HPDE6-E6E7 (cell line): ENCODE results near the gene RASIP1.

ENCODE experiments used
- DNase-seq: peaks from one replicate; pipeline ENCODE4 v3.0.0; 2011; ENCODE audit warnings: missing footprints; ENCODE audit errors: extremely low spot score

RASIP1 gene

DNA sequence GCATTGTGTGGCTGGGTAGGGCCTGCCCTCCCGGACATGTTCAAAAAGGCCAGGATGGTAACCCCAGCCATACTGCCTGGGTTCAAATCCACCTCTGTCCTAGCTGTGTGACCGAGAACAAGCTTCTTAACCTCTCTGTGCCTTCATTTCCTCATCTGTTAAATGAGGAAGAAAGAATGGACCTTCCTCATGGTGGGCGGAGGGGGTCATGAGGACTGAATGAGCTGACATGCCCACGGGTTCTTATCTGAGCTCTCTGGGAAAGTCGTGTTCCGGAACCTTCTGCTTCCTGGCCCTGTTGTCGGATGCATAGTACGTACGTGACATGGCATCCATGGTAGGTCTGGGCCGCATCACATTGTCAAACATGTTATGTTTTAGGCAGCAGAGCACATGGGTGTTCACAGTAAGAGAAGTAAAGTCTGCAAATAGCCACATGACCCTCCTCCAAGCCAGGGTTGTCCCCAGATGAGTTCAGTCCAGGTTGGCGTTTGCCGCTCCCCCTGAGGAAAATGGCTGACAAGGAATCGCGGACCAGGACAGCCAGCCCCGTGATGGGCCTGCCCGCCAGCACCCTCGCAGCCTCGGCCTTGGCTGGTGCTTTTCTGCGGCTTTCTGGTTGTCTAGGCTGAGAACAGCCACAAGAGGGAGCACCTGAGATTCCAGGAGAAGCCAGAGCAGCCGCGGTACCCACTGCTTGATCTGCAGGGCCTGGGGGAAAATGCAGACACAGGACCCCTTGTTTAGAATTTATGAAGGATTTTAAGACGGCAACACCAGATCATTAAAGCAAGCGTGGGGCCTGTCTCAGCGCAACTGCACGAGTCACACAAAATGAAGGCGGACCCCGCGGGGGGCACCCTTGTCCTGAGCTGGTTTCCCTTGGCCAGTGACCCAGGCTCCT, 65.2 kb downstream of the RASIP1 start:
- DNase-seq, result peak; percentile 88

DNA sequence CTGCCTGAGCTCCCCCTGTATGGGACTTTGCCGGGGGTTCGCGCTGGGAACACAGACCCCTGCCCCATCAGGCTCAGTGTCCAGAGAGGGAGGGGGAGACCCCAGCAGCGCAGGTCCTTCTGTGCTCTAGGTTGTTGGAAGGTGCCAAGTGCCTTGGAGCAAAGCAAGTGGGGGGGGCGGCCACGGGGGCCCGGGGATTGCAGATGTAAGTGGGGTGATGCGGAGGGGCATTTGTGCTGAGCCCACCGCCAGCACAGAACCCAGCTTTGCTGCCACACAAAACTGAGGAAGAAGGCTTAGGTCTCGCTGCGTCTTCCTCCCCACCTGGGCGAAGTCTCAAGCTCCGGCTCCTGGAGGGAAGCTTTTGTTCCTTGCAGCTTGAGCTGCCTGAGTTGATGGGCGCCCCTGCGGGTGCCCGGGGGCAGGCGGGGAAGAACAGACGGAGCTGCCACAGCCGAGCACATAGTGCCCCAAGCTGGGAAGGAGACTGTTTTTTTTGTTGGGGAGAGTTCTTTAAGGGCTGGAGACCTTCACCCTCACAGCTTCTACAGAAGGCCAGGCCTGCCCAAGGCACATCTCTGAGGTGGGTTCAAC, 66.1 kb downstream of the RASIP1 start:
- no peak for DNase-seq

DNA sequence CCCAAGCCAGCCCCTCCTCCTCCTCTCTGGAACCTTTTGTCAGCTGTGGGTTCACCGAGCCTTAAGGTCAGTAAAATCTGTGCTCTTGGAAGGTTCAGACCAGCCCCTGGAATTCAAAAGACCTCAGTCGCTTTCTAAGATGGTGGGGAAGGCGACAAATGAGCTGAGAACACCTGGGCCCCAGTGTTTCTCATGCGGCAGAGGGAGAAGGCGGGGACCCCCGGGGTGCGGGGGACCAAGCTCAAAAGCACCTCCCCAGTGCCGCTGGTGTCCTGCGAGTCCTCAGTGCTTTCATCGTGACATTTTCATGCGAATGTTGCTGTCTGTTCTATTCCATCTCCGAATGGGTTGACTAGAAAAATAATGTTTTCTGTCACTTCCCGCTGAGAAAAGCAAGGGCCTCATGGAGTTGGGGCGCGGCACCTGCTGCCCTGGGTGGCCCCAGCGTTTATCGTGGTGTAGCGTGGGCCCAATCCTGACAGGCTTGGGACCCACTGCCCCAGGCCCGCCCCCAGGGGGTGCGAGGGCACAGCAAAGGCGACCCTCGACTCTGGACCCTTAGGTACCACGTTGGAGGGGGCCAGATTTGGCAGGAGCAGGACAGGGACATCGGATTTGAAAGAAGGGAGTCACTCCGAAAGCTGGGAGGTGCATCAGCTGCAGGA, 66.8 kb downstream of the RASIP1 start:
- no peak for DNase-seq

DNA sequence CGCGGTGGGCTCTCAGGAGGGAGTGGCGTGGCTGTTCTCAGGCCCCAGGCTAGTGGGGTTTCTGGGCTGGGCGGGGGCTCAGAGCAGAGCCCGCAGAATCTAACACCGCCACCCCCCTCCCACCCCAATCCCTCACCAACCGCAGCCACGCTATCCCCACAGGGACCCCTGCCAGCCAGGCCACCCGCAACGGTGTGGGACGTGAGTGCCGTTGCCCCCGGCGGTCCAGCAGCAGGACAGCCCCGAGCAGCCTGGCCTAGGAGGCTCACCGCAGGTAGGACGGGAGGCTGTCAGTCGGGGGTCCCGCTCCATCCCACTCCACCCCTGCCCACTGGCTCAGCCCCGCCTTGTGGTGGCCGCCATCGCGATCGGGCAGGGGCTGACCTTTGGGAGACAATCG, 67.4 kb downstream of the RASIP1 start, which contains the start of gene NTN5:
TSS of gene NTN5 (minus strand) at position 24 of the 400 bp plus-strand sequence. CDS start 2,031 bp downstream, outside the sequence.
- DNase-seq, result no peak

DNA sequence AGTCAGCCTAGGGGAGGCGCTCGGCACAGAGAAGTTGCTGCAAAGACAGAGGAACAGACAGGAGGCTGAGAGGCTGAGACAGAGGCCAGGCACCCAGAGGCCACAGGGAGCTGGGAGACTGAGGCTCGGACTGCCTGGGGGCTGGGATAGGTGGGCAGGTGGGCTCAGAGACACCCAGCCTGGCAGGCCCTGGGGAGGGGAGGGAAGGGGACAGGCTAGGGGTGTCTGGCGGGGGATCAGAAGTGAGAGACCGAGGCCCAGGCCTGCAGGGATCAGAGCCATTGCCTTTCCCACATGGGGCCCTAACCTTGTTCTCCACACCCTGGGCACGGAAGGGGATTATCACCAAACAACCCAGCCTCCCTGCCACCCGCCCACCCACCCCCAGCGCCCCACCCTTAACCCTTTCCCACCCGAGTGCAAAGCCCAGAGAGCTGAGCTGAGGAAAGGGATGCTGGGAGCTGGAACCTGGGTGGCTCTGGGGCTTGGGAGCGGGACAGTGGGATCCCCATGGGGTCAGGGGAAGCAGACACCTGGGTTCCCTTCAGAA, 68.9 kb downstream of the RASIP1 start:
- DNase-seq, result no peak

- DNase-seq, result no peak
Measured at GRCh38 chr19:48670699-48671445, 69.5 kb downstream of the RASIP1 start.
